ENCODE data around the gene KRTAP19-6. TPM values are rescaled to one million over a fixed set of nuclear protein-coding genes. Genes with fewer than 3 reads are reported as not detected.

Gene KRTAP19-6
- polyA plus RNA-seq, 5 donors = not detected

Other genes starting within 250 kb of the KRTAP19-6 start
- gene KRTAP26-1, start 221.5 kb downstream of the KRTAP19-6 start, polyA plus RNA-seq (ENCODE audit: insufficient read depth in 1 of 5, insufficient read length in 5 of 5, low replicate concordance in 1 of 5) = not detected
- gene KRTAP27-1, start 204.2 kb downstream of the KRTAP19-6 start, polyA plus RNA-seq (ENCODE audit: insufficient read depth in 1 of 5, insufficient read length in 5 of 5, low replicate concordance in 1 of 5) = not detected
- gene KRTAP23-1, start 193.3 kb downstream of the KRTAP19-6 start, polyA plus RNA-seq (ENCODE audit: insufficient read depth in 1 of 5, insufficient read length in 5 of 5, low replicate concordance in 1 of 5) = not detected
- gene KRTAP13-2, start 169.6 kb downstream of the KRTAP19-6 start, polyA plus RNA-seq (ENCODE audit: insufficient read depth in 1 of 5, insufficient read length in 5 of 5, low replicate concordance in 1 of 5) = not detected
- not detected for gene KRTAP13-1, start 145.8 kb downstream of the KRTAP19-6 start, polyA plus RNA-seq (ENCODE audit: insufficient read depth in 1 of 5, insufficient read length in 5 of 5, low replicate concordance in 1 of 5)
- gene KRTAP13-3, start 115.9 kb downstream of the KRTAP19-6 start, polyA plus RNA-seq (ENCODE audit: insufficient read depth in 1 of 5, insufficient read length in 5 of 5, low replicate concordance in 1 of 5) = not detected
- not detected for gene KRTAP13-4, start 111.6 kb downstream of the KRTAP19-6 start, polyA plus RNA-seq (ENCODE audit: insufficient read depth in 1 of 5, insufficient read length in 5 of 5, low replicate concordance in 1 of 5)
- not detected for gene KRTAP15-1, start 101.6 kb downstream of the KRTAP19-6 start, polyA plus RNA-seq (ENCODE audit: insufficient read depth in 1 of 5, insufficient read length in 5 of 5, low replicate concordance in 1 of 5)
- gene KRTAP19-1, start 61.5 kb downstream of the KRTAP19-6 start, polyA plus RNA-seq (ENCODE audit: insufficient read depth in 1 of 5, insufficient read length in 5 of 5, low replicate concordance in 1 of 5) = not detected
- gene KRTAP19-2, start 54.4 kb downstream of the KRTAP19-6 start, polyA plus RNA-seq (ENCODE audit: insufficient read depth in 1 of 5, insufficient read length in 5 of 5, low replicate concordance in 1 of 5) = not detected
- gene KRTAP19-3, start 49.9 kb downstream of the KRTAP19-6 start, polyA plus RNA-seq (ENCODE audit: insufficient read depth in 1 of 5, insufficient read length in 5 of 5, low replicate concordance in 1 of 5) = not detected
- not detected for gene KRTAP19-4, start 44.7 kb downstream of the KRTAP19-6 start, polyA plus RNA-seq (ENCODE audit: insufficient read depth in 1 of 5, insufficient read length in 5 of 5, low replicate concordance in 1 of 5)
- not detected for gene KRTAP19-5, start 39.7 kb downstream of the KRTAP19-6 start, polyA plus RNA-seq (ENCODE audit: insufficient read depth in 1 of 5, insufficient read length in 5 of 5, low replicate concordance in 1 of 5)
- gene KRTAP19-7, start 19.4 kb upstream of the KRTAP19-6 start, polyA plus RNA-seq (ENCODE audit: insufficient read depth in 1 of 5, insufficient read length in 5 of 5, low replicate concordance in 1 of 5) = not detected
- gene KRTAP22-2, start 48.5 kb upstream of the KRTAP19-6 start, polyA plus RNA-seq (ENCODE audit: insufficient read depth in 1 of 5, insufficient read length in 5 of 5, low replicate concordance in 1 of 5) = not detected
- gene KRTAP6-3, start 50.6 kb upstream of the KRTAP19-6 start, polyA plus RNA-seq (ENCODE audit: insufficient read depth in 1 of 5, insufficient read length in 5 of 5, low replicate concordance in 1 of 5) = not detected
- not detected for gene KRTAP6-2, start 57.0 kb upstream of the KRTAP19-6 start, polyA plus RNA-seq (ENCODE audit: insufficient read depth in 1 of 5, insufficient read length in 5 of 5, low replicate concordance in 1 of 5)
- gene KRTAP22-1, start 59.2 kb upstream of the KRTAP19-6 start, polyA plus RNA-seq (ENCODE audit: insufficient read depth in 1 of 5, insufficient read length in 5 of 5, low replicate concordance in 1 of 5) = not detected
- not detected for gene KRTAP6-1, start 72.1 kb upstream of the KRTAP19-6 start, polyA plus RNA-seq (ENCODE audit: insufficient read depth in 1 of 5, insufficient read length in 5 of 5, low replicate concordance in 1 of 5)
- not detected for gene KRTAP20-1, start 74.6 kb upstream of the KRTAP19-6 start, polyA plus RNA-seq (ENCODE audit: insufficient read depth in 1 of 5, insufficient read length in 5 of 5, low replicate concordance in 1 of 5)
- gene KRTAP20-4, start 78.8 kb upstream of the KRTAP19-6 start, polyA plus RNA-seq (ENCODE audit: insufficient read depth in 1 of 5, insufficient read length in 5 of 5, low replicate concordance in 1 of 5) = not detected
- not detected for gene KRTAP20-2, start 93.3 kb upstream of the KRTAP19-6 start, polyA plus RNA-seq (ENCODE audit: insufficient read depth in 1 of 5, insufficient read length in 5 of 5, low replicate concordance in 1 of 5)
- gene KRTAP20-3, start 101.0 kb upstream of the KRTAP19-6 start, polyA plus RNA-seq (ENCODE audit: insufficient read depth in 1 of 5, insufficient read length in 5 of 5, low replicate concordance in 1 of 5) = not detected
- gene KRTAP21-3, start 176.9 kb upstream of the KRTAP19-6 start, polyA plus RNA-seq (ENCODE audit: insufficient read depth in 1 of 5, insufficient read length in 5 of 5, low replicate concordance in 1 of 5) = not detected
- gene KRTAP21-2, start 205.4 kb upstream of the KRTAP19-6 start, polyA plus RNA-seq (ENCODE audit: insufficient read depth in 1 of 5, insufficient read length in 5 of 5, low replicate concordance in 1 of 5) = not detected
- not detected for gene KRTAP21-1, start 213.6 kb upstream of the KRTAP19-6 start, polyA plus RNA-seq (ENCODE audit: insufficient read depth in 1 of 5, insufficient read length in 5 of 5, low replicate concordance in 1 of 5)

All from right lung (tissue), 5 donors.